Measurements from ENCODE around the gene PEX26. TPM values are rescaled to one million over a fixed set of nuclear protein-coding genes. Genes with fewer than 3 reads are reported as not detected.

Gene PEX26
- total and polyA plus RNA-seq, 2 of the 13 experiments (the other 11 are each of a cell fraction or from before 2014, with no cell fraction given), result 10.6 to 25.1 TPM

DNA sequence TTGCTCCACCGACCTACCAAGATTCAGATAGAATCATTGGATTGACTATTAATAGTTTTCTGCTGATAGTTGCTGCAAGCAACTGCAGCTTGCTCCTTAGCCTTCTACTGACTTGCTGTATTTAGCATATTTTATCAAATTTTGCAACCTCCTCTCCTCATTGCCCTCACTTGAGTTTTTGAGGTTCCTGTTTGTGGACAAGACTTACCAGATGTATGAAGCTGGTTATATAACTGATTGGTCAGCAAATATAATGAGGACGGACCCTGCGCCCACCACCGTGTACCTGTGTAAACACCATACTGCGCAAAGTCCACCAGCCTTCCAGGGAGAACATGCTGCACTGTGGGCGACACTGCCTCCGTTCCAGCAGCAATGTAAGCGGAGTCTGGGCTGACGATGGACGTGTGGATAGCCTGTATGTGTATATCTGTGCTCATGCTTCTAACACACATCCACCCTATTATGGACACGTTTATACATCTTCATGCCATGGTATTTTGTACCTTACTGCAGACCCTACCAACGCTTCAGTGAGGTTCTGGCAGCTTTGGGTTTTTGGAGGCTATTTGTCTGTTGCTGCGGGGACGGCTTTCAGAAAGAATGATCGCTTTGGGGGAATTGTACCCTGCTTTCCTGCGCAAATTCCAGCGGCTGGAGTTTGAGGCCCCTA, 70.6 kb downstream of the PEX26 start (continued):
- TF ChIP-seq, protein P1, sequence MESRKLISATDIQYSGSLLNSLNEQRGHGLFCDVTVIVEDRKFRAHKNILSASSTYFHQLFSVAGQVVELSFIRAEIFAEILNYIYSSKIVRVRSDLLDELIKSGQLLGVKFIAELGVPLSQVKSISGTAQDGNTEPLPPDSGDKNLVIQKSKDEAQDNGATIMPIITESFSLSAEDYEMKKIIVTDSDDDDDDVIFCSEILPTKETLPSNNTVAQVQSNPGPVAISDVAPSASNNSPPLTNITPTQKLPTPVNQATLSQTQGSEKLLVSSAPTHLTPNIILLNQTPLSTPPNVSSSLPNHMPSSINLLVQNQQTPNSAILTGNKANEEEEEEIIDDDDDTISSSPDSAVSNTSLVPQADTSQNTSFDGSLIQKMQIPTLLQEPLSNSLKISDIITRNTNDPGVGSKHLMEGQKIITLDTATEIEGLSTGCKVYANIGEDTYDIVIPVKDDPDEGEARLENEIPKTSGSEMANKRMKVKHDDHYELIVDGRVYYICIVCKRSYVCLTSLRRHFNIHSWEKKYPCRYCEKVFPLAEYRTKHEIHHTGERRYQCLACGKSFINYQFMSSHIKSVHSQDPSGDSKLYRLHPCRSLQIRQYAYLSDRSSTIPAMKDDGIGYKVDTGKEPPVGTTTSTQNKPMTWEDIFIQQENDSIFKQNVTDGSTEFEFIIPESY (CRISPR knock-in tag; IDR thresholded peaks at IDR 0.05), result peak; percentile 75; the same call in 1 of the 2 replicates
- TF ChIP-seq ATF7-NPFF (CRISPR knock-in tag; IDR thresholded peaks at IDR 0.05; ENCODE audit: low read depth) (peak; percentile 31; the same call in 1 of the 2 replicates), DNMT1 (CRISPR knock-in tag; IDR thresholded peaks at IDR 0.05) (0 out of 2 replicates have a peak, but pooled peaks have one; percentile 51), KLF15 (CRISPR knock-in tag; IDR thresholded peaks at IDR 0.05; ENCODE audit: borderline replicate concordance) (no peak), TGIF2 (CRISPR knock-in tag; IDR thresholded peaks at IDR 0.05) (peak; percentile 96), ZNF703 (CRISPR knock-in tag; IDR thresholded peaks at IDR 0.05; ENCODE audit: borderline replicate concordance) (no peak), SRSF9 (IDR thresholded peaks at IDR 0.05; ENCODE audit: borderline replicate concordance, insufficient read depth, low read depth, low read length, poor library complexity, severe bottlenecking) (no peak), BHLHE40 (IDR thresholded peaks at IDR 0.05; ENCODE audit: low read length) (peak; percentile 27; the same call in 1 of the 2 replicates), WIZ (CRISPR knock-in tag; IDR thresholded peaks at IDR 0.05) (no peak), HDAC1 (CRISPR knock-in tag; IDR thresholded peaks at IDR 0.05) (peak; percentile 95), ZNF629 (CRISPR knock-in tag; conservative IDR thresholded peaks at IDR 0.05) (peak; percentile 78), PPARG (CRISPR knock-in tag; conservative IDR thresholded peaks at IDR 0.05) (peak; percentile 78), ATAD3A (CRISPR knock-in tag; IDR thresholded peaks at IDR 0.05) (no peak), SCMH1 (CRISPR knock-in tag; IDR thresholded peaks at IDR 0.05; ENCODE audit: borderline replicate concordance) (no peak), MAFF (IDR thresholded peaks at IDR 0.05; ENCODE audit: low read depth, low read length) (peak; percentile 99), ZNF264 (CRISPR knock-in tag; IDR thresholded peaks at IDR 0.05) (peak; percentile 84), ZNF713 (CRISPR knock-in tag; IDR thresholded peaks at IDR 0.05) (no peak), TRIM24 (CRISPR knock-in tag; IDR thresholded peaks at IDR 0.05) (no peak), HOXD1 (CRISPR knock-in tag; IDR thresholded peaks at IDR 0.05) (peak; percentile 73; the same call in 1 of the 2 replicates)
- TF ChIP-seq, protein P2, sequence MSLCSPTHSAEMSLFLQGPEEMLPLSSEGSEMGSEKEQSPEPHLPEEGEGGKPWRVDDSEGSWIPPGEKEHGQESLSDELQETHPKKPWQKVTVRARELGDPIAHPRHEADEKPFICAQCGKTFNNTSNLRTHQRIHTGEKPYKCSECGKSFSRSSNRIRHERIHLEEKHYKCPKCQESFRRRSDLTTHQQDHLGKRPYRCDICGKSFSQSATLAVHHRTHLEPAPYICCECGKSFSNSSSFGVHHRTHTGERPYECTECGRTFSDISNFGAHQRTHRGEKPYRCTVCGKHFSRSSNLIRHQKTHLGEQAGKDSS (CRISPR knock-in tag; IDR thresholded peaks at IDR 0.05; ENCODE audit: borderline replicate concordance, low read depth), result peak; percentile 90; the same call in 1 of the 2 replicates
- TF ChIP-seq, protein P3, sequence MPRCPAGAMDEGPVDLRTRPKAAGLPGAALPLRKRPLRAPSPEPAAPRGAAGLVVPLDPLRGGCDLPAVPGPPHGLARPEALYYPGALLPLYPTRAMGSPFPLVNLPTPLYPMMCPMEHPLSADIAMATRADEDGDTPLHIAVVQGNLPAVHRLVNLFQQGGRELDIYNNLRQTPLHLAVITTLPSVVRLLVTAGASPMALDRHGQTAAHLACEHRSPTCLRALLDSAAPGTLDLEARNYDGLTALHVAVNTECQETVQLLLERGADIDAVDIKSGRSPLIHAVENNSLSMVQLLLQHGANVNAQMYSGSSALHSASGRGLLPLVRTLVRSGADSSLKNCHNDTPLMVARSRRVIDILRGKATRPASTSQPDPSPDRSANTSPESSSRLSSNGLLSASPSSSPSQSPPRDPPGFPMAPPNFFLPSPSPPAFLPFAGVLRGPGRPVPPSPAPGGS (CRISPR knock-in tag; IDR thresholded peaks at IDR 0.05), result no peak; the same call in 1 of the 2 replicates
- TF ChIP-seq, protein P4, sequence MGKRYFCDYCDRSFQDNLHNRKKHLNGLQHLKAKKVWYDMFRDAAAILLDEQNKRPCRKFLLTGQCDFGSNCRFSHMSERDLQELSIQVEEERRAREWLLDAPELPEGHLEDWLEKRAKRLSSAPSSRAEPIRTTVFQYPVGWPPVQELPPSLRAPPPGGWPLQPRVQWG (CRISPR knock-in tag; IDR thresholded peaks at IDR 0.05; ENCODE audit: borderline replicate concordance, low read depth), result no peak
- TF ChIP-seq, protein P5, sequence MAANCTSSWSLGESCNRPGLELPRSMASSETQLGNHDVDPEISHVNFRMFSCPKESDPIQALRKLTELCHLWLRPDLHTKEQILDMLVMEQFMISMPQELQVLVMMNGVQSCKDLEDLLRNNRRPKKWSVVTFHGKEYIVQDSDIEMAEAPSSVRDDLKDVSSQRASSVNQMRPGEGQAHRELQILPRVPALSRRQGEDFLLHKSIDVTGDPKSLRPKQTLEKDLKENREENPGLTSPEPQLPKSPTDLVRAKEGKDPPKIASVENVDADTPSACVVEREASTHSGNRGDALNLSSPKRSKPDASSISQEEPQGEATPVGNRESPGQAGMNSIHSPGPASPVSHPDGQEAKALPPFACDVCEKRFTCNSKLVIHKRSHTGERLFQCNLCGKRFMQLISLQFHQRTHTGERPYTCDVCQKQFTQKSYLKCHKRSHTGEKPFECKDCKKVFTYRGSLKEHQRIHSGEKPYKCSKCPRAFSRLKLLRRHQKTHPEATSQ (CRISPR knock-in tag; IDR thresholded peaks at IDR 0.05; ENCODE audit: borderline replicate concordance), result peak; percentile 92
